Measurements from ENCODE around the gene POLR2J.
A peak's percentile ranks its signal among the peaks of the same experiment; 100 is the strongest.

Gene POLR2J

DNA sequence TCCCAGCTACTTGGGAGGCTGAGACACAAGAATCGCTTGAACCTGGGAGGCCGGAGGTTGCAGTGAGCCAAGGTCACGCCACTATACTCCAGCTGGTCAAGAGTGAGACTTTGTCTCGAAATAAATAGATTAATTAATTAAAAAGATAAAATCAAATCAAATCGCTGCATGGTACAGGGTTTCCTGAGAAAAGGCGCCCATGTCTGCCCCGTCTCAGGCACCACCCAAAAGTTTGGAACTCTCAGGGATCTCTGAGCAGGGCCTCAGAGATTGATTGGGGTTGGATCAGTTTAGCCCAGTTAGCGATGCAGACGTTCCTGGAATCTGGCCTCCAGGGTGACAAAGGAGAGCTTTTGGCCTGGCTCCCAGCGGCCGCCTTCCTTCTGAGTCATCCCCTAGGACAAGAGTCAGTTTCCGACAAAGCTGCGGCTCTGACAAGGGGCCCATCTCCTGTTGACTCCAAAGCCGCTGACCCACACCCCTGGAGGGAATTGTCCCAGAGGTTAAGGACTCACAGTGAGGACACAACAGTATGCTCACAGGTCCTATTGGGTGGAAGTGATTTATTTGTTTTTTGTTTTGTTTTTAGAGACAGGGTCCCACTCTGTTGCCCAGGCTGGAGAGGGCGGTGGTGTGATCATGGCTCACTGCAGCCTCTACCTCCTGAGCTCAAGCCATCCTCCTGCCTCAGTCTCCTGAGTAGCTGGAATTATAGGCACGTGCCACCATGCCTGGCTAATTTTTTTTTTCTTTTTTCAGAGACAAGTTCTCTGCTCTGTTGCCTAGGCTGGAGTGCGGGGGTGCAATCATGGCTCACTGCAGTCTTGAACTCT, 38.5 kb downstream of the POLR2J start:
- no peak for DNase-seq (ENCODE audit: low read depth in 2 of 2)

DNA sequence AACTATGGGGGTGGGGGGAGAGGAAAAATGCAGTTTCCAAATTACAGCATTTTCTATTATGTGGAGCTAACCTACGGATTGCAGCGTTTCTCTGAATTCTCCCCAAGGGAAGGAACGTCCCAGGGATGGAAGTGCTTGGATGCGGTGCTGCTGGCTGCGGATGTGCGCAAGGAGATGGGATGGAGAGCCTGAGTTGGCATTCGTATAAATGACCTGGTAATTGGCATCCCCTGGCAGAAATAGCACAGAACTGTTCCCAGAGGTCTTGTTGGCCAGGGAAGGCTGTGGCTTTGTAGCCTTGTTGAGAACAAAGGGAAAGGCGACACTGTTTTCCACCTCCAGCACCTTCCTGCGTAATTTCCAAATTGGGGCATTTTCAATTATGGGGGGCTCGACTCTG, 42.6 kb downstream of the POLR2J start:
- no peak for DNase-seq (ENCODE audit: low read depth in 2 of 2)

DNA sequence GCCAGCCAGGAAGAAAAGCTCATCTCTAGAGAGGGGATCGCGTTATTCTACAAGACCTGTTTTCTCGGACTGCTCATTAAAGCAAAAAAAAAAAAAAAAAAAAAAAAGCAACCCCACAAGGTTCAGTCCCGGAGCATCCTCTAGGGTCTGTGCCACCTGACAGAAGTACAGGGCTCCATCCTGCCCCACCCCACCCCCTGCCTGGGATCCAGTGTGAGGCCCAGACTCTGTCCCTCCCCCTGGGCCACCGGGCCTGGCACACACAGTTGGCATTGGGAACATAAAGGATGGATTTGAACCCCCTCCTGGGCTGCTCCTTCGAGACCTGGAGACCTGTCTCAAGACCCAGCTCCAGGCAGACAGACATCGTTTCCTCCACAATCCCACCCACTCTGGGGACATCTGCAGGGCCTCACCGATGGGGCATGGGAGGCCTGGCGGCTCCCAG, 44.7 kb downstream of the POLR2J start:
- DNase-seq (ENCODE audit: low read depth in 2 of 2), result no peak

DNA sequence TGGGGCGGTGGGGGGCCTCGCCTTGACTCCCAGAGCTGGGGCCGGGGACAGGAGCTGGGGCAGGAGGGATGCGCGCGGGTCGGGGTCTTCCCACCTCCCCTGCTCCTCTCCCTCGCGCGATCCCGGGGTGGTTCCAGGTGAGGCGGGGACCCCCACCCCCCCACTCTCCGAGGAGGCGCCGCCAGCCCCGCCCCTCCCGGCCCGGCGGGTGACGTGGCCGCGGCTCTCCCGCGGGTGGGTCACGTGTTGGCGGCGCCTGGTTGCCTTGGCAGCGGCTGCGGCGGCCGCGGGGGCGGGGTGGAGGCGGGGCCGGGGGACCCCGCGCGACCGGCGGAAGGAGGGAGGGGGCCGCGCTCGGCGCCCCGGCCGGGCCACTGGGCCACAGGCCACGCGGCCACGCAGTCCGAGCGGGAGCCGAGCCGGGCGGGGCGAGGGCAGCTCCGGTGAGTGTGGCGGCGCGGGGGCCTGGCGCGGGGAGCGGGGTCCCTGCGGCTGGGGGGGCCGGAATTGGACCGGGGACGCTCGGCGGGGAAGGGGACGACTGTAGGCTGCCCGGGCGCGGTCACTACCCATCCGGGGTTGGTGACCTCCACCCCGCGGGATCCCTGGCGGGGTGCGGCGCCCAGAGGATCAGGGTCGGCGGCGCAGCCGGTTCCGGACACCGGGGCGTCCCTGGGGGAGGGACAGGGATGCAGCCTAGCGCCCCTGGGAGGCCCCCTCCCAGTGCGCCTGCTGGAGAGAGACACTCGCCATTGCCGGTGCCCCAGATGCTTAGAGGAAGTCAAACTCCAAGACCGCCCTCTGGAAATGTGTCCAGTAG, 45.3 kb downstream of the POLR2J start, which contains the start of gene ORAI2:
TSS of gene ORAI2 (plus strand) at position 357 of the 820 bp plus-strand sequence. CDS start 5,382 bp downstream, outside the sequence.
- peak; percentile 76 to 84 for DNase-seq (ENCODE audit: low read depth in 2 of 2)

DNA sequence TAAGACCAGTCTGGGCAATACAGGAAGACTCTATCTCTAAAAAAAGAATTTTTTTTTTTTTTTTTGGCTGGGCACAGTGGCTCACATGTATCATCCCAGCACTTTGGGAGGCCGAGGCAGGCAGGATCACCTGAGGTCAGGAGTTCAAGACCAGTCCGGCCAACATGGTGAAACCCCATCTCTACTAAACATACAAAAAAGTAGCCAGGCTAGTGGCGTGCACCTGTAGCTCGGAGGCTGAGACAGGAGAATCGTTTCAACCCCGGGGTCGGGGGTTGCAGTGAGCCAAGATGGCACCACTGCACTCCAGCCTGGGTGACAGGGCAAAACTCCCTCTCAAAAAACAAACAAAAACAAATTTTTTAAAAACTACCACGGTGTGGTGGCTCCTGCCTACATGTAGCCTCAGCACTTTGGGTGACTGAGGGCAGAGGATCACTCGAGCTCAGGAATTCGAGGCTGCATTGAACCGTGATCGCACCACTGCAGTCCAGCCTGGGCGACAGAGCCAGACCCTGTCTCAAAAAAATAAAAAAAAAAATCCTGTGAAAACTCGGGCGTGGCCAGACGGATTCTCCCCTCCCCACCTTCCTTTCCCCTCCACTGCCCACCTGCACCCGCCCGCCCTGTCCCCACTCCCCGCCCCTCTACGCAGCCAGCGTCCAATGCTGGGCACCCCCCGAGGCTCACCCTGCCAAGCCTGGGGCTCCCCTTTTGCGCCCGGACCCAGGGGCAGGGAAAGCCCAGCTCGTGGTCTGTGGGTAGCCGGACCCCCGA, 46.1 kb downstream of the POLR2J start:
- DNase-seq (ENCODE audit: low read depth in 2 of 2), result no peak

DNA sequence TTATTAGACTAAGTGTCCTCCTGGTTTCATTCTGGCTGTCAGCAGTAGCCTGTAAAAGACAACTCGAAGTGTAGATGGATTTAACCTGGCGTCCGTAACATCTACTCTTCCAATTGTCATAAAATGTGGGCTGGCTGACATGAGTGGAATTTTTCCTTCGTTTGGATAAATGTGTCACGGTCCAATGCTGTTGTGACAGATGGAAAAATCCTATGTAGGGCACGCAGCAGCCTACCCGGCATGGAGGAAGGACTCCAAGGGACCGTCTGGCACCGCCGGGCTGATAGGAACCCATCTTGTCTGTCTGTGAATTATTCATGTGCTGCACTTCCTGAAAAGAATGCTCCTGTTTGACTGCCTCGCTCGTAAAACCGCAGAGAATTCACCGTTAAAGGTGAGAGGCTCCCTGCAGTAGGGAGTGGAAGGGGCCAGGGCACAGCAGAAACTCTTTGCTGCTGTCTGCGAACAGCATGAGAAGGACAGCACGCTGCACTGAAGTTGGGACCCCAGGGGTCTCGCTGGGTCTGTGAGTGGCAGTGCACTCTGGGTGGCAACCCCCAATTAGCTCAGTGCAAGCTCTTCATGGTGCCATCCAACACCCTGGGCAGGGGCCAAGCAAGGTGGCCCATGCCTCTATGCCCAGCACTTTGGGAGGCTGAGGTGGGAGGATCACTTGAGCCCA, 47.0 kb downstream of the POLR2J start:
- DNase-seq (ENCODE audit: low read depth in 2 of 2), result peak in 1 of 2 donors; percentile 24

DNA sequence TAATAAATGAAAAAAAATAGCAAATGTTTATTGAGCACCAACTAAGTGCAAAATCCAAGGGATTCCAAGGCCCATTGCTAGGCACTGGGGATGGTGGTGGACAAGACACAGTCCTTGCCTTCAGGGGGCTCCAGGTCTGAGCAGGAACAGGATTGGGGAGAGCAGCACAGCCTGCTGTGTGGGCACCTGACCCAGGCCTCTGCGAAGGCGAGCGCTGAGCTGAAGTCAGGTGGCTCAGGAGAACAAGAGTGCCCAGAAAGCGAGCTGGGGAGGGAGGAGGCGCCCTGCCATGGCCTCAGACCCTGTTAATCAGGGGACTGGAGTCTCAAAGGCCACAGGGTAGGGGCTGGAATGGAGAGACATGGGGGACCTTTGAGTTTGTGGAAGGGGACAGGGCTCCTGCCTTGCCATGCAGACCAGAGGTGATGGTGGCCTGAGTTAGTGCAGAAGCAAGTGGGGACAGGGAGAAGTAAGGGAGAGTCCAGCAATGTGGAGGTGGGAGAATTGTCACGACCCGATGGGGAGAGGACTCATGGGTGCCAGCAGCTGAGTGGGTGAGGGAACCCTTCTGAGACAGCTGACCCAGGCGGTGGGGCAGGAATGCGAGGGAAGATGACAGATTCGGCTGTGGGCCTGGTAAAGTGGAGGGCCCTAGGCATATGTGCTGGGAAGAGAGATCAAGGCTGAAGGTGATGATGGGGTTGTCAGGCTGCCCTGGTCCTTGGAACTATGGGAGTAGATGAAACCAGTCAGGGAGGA, 49.4 kb downstream of the POLR2J start:
- no peak for DNase-seq (ENCODE audit: low read depth in 2 of 2)

DNA sequence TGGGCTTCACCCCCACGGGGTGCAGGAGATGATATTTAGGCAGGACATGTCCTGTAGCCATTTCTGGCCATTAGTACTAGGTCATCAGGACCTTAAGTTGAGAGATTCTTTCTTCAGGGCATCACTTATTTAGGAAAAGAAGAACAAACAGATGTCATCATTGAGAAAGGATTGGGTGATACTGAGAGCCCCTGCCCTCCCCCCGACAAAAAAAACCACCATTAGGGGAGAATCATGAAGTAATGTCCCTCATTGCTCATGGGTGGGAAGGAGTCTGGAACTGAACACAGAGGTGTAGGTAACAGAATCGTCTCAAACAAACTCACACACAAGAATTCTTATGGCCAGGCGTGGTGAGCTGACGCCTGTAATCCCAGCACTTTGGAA, 51.7 kb downstream of the POLR2J start:
- no peak for DNase-seq (ENCODE audit: low read depth in 2 of 2)

DNA sequence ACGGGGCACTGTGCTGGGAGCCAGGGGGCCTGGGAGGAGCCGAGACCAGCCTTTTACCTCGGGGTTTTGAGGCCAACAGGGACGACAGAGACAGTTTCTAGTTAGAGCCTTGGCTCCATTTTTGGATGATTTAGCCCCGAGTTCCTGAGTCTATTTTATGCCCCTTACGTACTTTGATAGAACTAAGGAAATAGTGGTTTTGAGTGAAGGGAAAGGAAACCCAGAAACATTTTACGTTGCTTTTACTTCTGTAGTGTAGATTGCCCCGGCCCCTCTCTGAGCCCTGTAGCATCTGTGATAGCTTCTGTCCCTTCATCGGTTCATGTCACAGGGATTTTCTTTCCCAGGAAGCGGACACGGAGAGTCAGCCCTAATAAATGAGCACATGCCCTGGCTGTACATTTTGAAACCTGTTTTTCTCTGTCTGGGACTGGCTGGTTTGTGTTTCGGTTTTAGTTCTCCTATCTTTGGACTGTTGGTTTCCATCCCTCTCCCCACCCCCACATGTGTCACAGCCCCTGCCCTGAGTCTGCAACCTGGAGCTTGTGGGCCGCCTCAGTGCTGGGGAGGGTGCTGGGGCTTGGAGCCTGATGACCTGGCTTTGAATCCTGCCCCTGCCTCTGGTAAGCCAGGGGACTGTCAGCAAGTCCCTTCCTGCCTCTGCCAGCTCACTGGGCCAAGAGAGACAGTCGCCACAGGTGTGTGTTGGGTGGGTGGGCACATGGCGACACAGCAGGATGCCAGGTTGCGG, 52.3 kb downstream of the POLR2J start:
- DNase-seq (ENCODE audit: low read depth in 2 of 2), result peak; percentile 61 to 80

DNA sequence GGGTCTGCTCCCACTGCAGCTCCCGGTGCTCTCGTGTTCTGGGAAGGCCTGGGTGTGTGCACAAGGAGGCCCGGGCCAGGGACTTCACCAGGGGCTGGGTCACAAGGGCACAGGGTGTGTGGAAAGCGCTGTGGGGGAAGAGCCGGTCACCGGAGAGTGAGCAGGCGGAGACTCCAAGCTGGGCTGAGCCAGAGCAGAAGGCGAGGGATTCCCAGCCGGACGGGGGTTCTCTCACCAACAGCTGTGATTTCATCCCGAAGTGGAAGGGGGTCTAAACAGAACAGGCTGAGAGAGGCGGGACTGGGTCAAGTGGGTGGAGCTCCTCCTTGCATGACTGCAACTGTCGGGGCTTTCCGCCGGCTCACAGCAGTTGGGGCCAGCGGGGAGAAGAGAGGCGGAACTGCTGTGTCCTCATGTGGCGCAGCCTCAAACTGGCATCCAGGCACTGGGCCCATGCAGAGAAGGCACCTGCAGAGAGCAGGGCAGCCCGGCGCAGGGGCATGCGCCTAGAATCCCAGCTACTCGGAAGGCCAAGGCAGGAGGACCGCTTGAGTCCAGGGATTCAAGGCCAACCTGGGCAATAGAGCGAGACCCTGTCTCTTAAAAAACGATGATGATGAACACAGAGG, 53.0 kb downstream of the POLR2J start:
- DNase-seq (ENCODE audit: low read depth in 2 of 2), result peak; percentile 67 to 79

DNA sequence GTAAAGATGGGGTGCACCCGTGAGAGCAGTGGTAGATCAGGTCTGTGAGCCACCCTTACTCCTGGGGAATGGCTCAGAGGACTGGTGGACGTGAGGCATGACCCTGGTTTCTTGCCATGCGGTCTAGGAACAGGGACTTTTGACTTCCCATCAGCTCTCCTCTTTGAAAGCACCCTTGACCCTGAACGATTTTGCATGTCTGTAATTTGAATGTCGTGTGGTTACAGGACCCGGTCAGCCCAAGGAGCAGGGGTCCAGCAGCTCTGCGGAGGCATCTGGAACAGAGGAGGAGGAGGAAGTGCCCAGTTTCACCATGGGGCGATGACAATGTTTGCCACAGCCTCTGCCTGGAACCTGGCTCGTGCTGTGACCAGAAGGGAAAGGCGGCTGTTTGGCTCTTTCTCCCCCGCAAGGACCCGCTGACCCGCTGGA, 53.9 kb downstream of the POLR2J start:
- no peak for DNase-seq (ENCODE audit: low read depth in 2 of 2)

DNA sequence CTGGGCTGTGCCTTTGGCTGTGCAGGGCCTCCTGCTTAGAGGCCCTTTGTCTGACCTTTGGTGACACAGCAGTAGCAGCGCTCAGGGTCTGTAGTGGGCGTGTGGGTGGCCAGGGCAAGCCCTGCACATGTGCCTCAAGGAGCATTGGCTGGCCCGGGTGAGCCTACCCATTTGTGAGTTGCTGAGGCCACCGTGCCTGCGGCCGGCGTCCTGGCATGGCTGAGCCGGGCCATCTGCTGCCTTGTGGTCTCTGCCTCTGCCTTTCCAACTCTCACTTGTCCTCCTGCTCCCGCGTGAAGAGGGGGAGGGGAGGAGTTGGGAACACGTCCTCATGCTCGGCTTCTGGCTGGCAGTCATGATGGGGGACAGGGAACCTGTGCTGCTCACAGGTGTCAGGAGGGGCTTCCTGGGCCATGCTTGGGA, 54.6 kb downstream of the POLR2J start:
- DNase-seq (ENCODE audit: low read depth in 2 of 2), result no peak

All from stimulated activated CD4-positive, alpha-beta T cell treated with anti-CD3 and anti-CD28 coated beads, Interleukin-4, amount 100 ng/mL, for 48 hours (primary cell).